Testis (tissue), 2 donors: ENCODE results near the gene C2orf15.

Source experiments
- CTCF ChIP-seq, 3 experiments: fragments of 450-650 bp in 2 of 3; fragments of 200-600 bp in 1 of 3; sonication (generic) in 1 of 3; IDR thresholded peaks; one replicate each; pipeline ENCODE4 v1.5.1; 2016 to 2019; ENCODE audit warnings: antibody characterized with exemption in 3 of 3, mild to moderate bottlenecking in 2 of 3, moderate library complexity in 1 of 3
- POLR2A ChIP-seq: fragments of 450-650 bp; IDR thresholded peaks from one replicate; pipeline ENCODE4 v1.6.1; 2017; ENCODE audit warnings: antibody characterized with exemption, mild to moderate bottlenecking, moderate library complexity

- TF ChIP-seq CTCF (IDR thresholded peaks at IDR 0.05) (no peak), POLR2A (no peak)
Observed at GRCh38 chr2:99150706-99151105, 9.2 kb downstream of the C2orf15 start.
